Measurements from ENCODE around the gene MUC5B. TPM values are rescaled to one million over a fixed set of nuclear protein-coding genes. Genes with fewer than 3 reads are reported as not detected.
A peak's percentile ranks its signal among the peaks of the same experiment; 100 is the strongest.

The MUC5B gene
- total RNA-seq, 4 donors from 2014 or later = 0.04 to 139 (median 1.6) TPM

DNA sequence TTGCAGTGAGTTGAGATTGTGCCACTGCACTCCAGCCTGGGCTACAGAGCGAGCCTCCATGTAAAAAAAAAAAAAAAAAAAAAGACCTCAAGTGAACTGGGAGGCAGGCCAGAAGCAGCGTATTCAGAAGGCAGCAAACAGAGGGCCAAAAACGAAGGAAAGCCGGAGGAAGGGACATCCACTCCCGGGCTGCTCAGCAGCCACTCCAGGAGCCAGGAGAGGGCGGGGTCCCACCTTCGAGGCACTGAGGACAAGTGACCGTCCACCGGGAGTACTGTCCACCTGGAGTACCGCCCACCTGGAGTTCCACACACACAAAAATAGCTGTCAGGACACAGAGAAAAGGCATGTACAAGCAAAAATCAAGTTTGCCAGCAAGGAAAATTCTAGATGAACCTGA is 81.1 kb downstream of the MUC5B start:
- no peaks in the 10 kb centered on the region for H3K27me3 ChIP-seq
- peak overlapping the region; percentile 82 to 98 (median 88) for H3K27ac ChIP-seq
- DNase-seq = no peak
- H3K4me3 ChIP-seq = peak overlapping the region; percentile 2 to 31 (median 18)
- no peaks in the 10 kb centered on the region for H3K9me3 ChIP-seq
- intact Hi-C loops (cut with DNase I) = no loop called here
- 30 to 54% methylated on average over 8 to 10 of the region's 10 CpGs for WGBS, 2 donors
- H3K36me3 ChIP-seq = peaks cover 0 to 33% (median 0%) of the 10 kb centered on the region in 3 donors
- H3K4me1 ChIP-seq = peaks cover 60 to 100% (median 73%) of the 10 kb centered on the region in 3 donors
- TF ChIP-seq, protein P1, sequence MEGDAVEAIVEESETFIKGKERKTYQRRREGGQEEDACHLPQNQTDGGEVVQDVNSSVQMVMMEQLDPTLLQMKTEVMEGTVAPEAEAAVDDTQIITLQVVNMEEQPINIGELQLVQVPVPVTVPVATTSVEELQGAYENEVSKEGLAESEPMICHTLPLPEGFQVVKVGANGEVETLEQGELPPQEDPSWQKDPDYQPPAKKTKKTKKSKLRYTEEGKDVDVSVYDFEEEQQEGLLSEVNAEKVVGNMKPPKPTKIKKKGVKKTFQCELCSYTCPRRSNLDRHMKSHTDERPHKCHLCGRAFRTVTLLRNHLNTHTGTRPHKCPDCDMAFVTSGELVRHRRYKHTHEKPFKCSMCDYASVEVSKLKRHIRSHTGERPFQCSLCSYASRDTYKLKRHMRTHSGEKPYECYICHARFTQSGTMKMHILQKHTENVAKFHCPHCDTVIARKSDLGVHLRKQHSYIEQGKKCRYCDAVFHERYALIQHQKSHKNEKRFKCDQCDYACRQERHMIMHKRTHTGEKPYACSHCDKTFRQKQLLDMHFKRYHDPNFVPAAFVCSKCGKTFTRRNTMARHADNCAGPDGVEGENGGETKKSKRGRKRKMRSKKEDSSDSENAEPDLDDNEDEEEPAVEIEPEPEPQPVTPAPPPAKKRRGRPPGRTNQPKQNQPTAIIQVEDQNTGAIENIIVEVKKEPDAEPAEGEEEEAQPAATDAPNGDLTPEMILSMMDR (IDR thresholded peaks at IDR 0.05) = no peak
- no peak for TF ChIP-seq POLR2A (IDR thresholded peaks at IDR 0.05)

DNA sequence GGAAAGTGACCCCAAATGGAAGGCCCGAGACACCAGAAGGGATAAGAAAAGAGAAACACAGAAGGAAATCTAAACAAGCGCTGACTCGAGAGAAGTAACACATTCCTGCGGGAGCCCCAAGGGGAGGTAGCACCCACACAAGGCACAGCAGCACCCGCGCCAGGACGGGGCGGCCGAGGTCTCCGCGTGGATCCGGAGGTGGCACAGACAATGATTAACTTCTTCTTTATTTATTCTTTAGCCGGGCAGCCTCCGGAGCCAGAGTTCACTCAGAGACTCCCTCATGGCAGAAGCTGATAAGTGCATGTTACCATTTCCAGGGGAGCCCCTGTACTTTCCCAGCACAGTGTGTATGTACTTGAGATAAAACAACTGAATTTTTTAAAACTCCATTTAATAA is 81.5 kb downstream of the MUC5B start:
- Histone ChIP-seq H3K27ac (peak overlapping the region; percentile 82 to 98 (median 88)), H3K36me3 (peaks cover 0 to 33% (median 0%) of the 10 kb centered on the region in 3 donors), H3K4me3 (peak overlapping the region; percentile 2 to 31 (median 18)), H3K27me3 (no peaks in the 10 kb centered on the region), H3K9me3 (no peaks in the 10 kb centered on the region), H3K4me1 (peaks cover 60 to 97% (median 71%) of the 10 kb centered on the region in 3 donors)
- intact Hi-C loops (cut with DNase I) = no loop called here
- no peak for TF ChIP-seq POLR2A (IDR thresholded peaks at IDR 0.05)
- TF ChIP-seq, protein P1 (IDR thresholded peaks at IDR 0.05) = no peak
- no peak for DNase-seq
- 40 to 41% methylated on average over 14 of the region's 14 CpGs for WGBS, 2 donors

DNA sequence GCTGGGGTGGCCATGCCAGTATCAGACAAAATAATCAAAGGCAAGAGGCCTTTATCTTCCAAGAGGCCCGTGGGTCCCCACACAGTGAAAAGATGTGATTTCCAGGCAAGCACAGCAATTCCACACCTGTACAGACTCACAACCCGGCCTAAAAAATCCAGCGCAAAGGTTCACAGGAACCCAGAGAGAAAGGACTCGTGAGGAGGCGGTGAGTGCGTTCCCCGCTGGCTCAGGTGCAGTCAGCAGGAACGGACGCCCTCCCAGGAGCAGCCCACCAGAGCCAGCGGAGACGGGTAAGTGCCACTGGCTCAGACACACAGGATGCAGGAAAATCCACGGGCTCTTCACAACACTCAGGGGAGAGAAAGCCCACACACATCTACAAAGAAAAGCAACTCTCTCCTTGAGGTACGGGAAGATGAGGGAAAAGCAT is 82.2 kb downstream of the MUC5B start:
- H3K36me3 ChIP-seq = peaks cover 0 to 26% (median 0%) of the 10 kb centered on the region in 3 donors
- TF ChIP-seq, protein P1 (IDR thresholded peaks at IDR 0.05) = no peak
- no peak for TF ChIP-seq POLR2A (IDR thresholded peaks at IDR 0.05)
- H3K4me3 ChIP-seq = no peak overlapping the region
- no peaks in the 10 kb centered on the region for H3K9me3 ChIP-seq
- peak overlapping the region in 3 of 4 donors; percentile 87 to 98 (median 88) for H3K27ac ChIP-seq
- H3K4me1 ChIP-seq = peaks cover 62 to 94% (median 67%) of the 10 kb centered on the region in 3 donors
- no peak for DNase-seq
- no peaks in the 10 kb centered on the region for H3K27me3 ChIP-seq
- WGBS, 2 donors = 84 to 90% methylated on average over 7 to 13 of the region's 13 CpGs
- intact Hi-C loops (cut with DNase I) = no loop called here

DNA sequence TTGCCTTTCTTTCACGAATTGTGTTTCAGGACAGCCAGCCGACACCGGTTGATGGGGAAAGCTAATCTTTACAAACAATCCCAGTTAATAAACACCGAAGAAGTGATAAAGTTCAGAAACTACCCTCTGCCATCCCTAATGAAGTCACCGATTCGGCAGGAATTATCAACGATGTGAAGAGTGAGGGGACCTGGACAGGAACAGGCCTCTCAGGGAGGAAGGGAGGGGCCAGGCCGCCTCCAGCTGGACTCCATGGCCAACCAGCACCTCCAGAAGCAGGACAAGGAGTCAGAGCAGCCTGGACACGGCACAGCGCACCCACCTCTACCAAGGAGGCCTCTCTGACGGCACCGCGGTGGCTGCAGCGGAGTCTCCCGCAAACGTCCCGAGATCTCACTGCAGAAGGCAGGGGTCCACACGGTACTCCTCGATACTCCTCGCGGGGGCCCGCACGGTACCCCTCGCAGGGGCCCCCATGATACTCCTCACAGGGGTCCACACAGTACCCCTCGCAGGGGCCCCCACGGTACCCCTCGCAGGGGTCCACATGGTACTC is 82.7 kb downstream of the MUC5B start:
- no peak for TF ChIP-seq POLR2A (IDR thresholded peaks at IDR 0.05)
- TF ChIP-seq, protein P1 (IDR thresholded peaks at IDR 0.05) = no peak
- Histone ChIP-seq H3K36me3 (peaks cover 0 to 22% (median 0%) of the 10 kb centered on the region in 3 donors), H3K27me3 (no peaks in the 10 kb centered on the region), H3K27ac (peak overlapping the region in 2 of 4 donors; percentile 94 to 98), H3K4me1 (peaks cover 65 to 94% (median 72%) of the 10 kb centered on the region in 3 donors), H3K4me3 (peak overlapping the region in 1 of 4 donors; percentile 99), H3K9me3 (no peaks in the 10 kb centered on the region)
- WGBS, 2 donors = 76 to 90% methylated on average over 5 to 25 of the region's 27 CpGs
- intact Hi-C loops (cut with DNase I) = no loop called here
- no peak for DNase-seq

Measured in esophagus squamous epithelium (tissue), 5 donors.